GM12875 (cell line): Measurements from ENCODE around the gene UBE2C.

Experiments used
- H3K4me3 ChIP-seq: one replicate; pipeline ENCODE4 v1.5.1; 2011; ENCODE audit warnings: low read depth, low read length, control low read depth
- CTCF ChIP-seq: IDR thresholded peaks from 2 replicates; pipeline ENCODE4 v1.5.1; 2011; ENCODE audit warnings: low read depth, mild to moderate bottlenecking, control low read depth, inconsistent platforms, low read length, moderate library complexity, borderline replicate concordance; ENCODE audit not compliant: insufficient read depth

The UBE2C gene

GRCh38 chr20:45850238-45850637, 37.8 kb downstream of the UBE2C start:
- no peak overlapping the region for H3K4me3 ChIP-seq
- TF ChIP-seq CTCF = no peak

GRCh38 chr20:45850926-45851325, 38.5 kb downstream of the UBE2C start:
- H3K4me3 ChIP-seq = no peak overlapping the region
- no peak for TF ChIP-seq CTCF

- TF ChIP-seq CTCF = no peak
- H3K4me3 ChIP-seq = no peak overlapping the region
Measured at GRCh38 chr20:45851501-45851900, 39.1 kb downstream of the UBE2C start.

- no peak for TF ChIP-seq CTCF
- no peak overlapping the region for H3K4me3 ChIP-seq
Measured at GRCh38 chr20:45852326-45852725, 39.9 kb downstream of the UBE2C start.

GRCh38 chr20:45853484-45853883, 41.0 kb downstream of the UBE2C start:
- H3K4me3 ChIP-seq = no peak overlapping the region
- TF ChIP-seq CTCF = no peak

GRCh38 chr20:45857114-45857881, 44.9 kb downstream of the UBE2C start, which contains the start of the genes ACOT8 and ZSWIM3:
Gene ACOT8 (minus strand): TSS chr20:45857392. CDS start chr20:45857315, 77 bp downstream.
Gene ZSWIM3 (plus strand): TSS chr20:45857614. CDS start chr20:45857826, 212 bp downstream.
- H3K4me3 ChIP-seq = peak within 1 kb of the TSS; percentile 62
- TF ChIP-seq CTCF = no peak

- peak overlapping the region; percentile 58 for H3K4me3 ChIP-seq
- no peak for TF ChIP-seq CTCF
Measured at GRCh38 chr20:45857882-45858216, 45.4 kb downstream of the UBE2C start.
